ENCODE results near the gene MRPS7.
"Not testable (repeated sequence)": the region's sequence is repeated elsewhere in the genome, so short reads cannot be mapped to it uniquely, and the experiment has no call there.

Gene MRPS7

DNA sequence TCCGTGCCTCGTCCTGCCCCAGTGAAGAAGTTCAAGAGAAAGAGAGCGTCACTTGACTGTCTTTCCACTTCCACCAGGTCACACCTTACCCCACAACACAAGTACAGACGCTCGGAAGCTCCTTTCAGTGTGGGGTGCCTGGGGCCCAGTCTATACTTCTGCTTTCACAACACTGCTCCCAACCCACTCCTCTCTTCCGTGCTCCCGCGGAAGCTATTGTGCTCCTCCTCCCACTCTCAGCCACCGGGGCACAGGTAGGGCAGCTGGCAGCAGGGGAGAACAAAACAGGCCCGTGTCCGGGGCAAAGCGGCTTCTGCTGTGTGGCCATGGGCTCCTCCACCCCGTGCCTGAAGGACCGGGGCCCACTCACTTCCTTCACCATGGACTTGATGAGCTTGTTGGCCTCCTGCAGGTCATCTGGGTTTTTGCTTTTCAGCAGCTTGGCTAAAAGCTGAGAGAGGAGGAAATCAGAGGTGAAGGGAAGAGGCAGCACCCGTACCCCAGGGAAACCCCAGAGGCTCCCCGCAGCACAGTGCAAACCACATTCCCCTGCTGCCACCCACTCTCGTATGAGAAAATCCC, 19.1 kb upstream of the MRPS7 start:
- no peak for TF ChIP-seq Cebpa-rat (IDR thresholded peaks at IDR 0.05)
- Histone ChIP-seq H3K27ac (peak overlapping the region; percentile 78; the same call in 1 of the 2 replicates), H3K36me3 (peaks cover 91% of the 10 kb centered on the region), H3K4me2 (no peak overlapping the region), H4K20me1 (peaks cover 53% of the 10 kb centered on the region), H3K4me1 (peaks cover 63% of the 10 kb centered on the region), H3K27me3 (no peaks in the 10 kb centered on the region), H3K9ac (no peak overlapping the region), H3K9me3 (no peaks in the 10 kb centered on the region), H3K4me3 (no peak overlapping the region)

GRCh38 chr17:75244133-75244866, 17.4 kb upstream of the MRPS7 start:
- peak overlapping the region; percentile 86 for H3K4me2 ChIP-seq
- peaks cover 78% of the 10 kb centered on the region for H3K36me3 ChIP-seq
- peak overlapping the region; percentile 78 for H3K27ac ChIP-seq
- H4K20me1 ChIP-seq = peaks cover 51% of the 10 kb centered on the region
- H3K4me1 ChIP-seq = peaks cover 59% of the 10 kb centered on the region
- H3K27me3 ChIP-seq = no peaks in the 10 kb centered on the region
- peak; percentile 68; the same call in 1 of the 2 replicates for TF ChIP-seq Cebpa-rat (IDR thresholded peaks at IDR 0.05)
- 0 out of 2 replicates have a peak overlapping the region, but pooled peaks have one; percentile 24 for H3K4me3 ChIP-seq
- peak overlapping the region; percentile 68 for H3K9ac ChIP-seq
- H3K9me3 ChIP-seq = no peaks in the 10 kb centered on the region

GRCh38 chr17:75245011-75245410, 16.7 kb upstream of the MRPS7 start:
- Histone ChIP-seq H3K4me2 (peak overlapping the region; percentile 86), H3K9ac (peak overlapping the region; percentile 68), H3K27ac (peak overlapping the region; percentile 78), H3K27me3 (no peaks in the 10 kb centered on the region), H3K36me3 (peaks cover 71% of the 10 kb centered on the region), H3K4me1 (peaks cover 66% of the 10 kb centered on the region), H4K20me1 (peaks cover 53% of the 10 kb centered on the region), H3K4me3 (peak overlapping the region; percentile 24; the same call in 1 of the 2 replicates), H3K9me3 (no peaks in the 10 kb centered on the region)
- no peak for TF ChIP-seq Cebpa-rat (IDR thresholded peaks at IDR 0.05)

GRCh38 chr17:75246404-75246803, 15.3 kb upstream of the MRPS7 start:
- H3K4me3 ChIP-seq = no peak overlapping the region
- peaks cover 69% of the 10 kb centered on the region for H3K4me1 ChIP-seq
- peaks cover 57% of the 10 kb centered on the region for H3K36me3 ChIP-seq
- H4K20me1 ChIP-seq = peaks cover 67% of the 10 kb centered on the region
- H3K27me3 ChIP-seq = no peaks in the 10 kb centered on the region
- peak overlapping the region; percentile 86; the same call in 1 of the 2 replicates for H3K4me2 ChIP-seq
- peak overlapping the region; percentile 68; the same call in 1 of the 2 replicates for H3K9ac ChIP-seq
- H3K27ac ChIP-seq = peak overlapping the region; percentile 78
- no peak for TF ChIP-seq Cebpa-rat (IDR thresholded peaks at IDR 0.05)
- no peaks in the 10 kb centered on the region for H3K9me3 ChIP-seq

GRCh38 chr17:75249564-75249963, 12.1 kb upstream of the MRPS7 start:
- peak overlapping the region; percentile 85 for H3K4me2 ChIP-seq
- H3K27me3 ChIP-seq = no peaks in the 10 kb centered on the region
- peaks cover 78% of the 10 kb centered on the region for H4K20me1 ChIP-seq
- H3K9ac ChIP-seq = peak overlapping the region; percentile 69
- H3K27ac ChIP-seq = peak overlapping the region; percentile 61
- no peak overlapping the region for H3K4me3 ChIP-seq
- no peak for TF ChIP-seq Cebpa-rat (IDR thresholded peaks at IDR 0.05)
- peaks cover 59% of the 10 kb centered on the region for H3K4me1 ChIP-seq
- H3K36me3 ChIP-seq = peaks cover 30% of the 10 kb centered on the region
- no peaks in the 10 kb centered on the region for H3K9me3 ChIP-seq

DNA sequence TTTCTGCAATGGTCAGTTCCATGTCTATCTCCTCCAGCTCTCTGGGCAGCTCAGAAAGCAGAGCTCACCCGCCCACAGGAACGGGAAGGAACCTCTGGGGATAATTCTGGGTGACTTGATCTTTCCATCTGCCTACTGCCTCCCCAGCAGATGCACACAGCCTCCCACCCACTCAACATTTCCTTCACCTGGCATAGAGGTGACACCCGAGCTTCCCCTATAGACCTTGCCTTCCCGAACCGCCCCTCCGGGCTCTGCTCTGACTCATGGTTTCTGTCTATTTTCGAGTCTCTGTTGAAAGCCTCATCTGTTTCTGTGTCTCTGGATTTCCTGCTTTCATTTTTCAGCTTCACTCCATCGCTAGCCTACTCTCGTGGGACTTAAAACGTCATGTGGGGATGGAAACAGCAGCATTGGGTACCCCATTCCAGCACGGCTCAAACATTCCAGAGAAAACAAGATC, 11.6 kb upstream of the MRPS7 start:
- peak overlapping the region; percentile 69 for H3K9ac ChIP-seq
- H4K20me1 ChIP-seq = peaks cover 80% of the 10 kb centered on the region
- no peak overlapping the region for H3K4me3 ChIP-seq
- H3K4me2 ChIP-seq = peak overlapping the region; percentile 85
- peaks cover 55% of the 10 kb centered on the region for H3K4me1 ChIP-seq
- H3K9me3 ChIP-seq = no peaks in the 10 kb centered on the region
- H3K27me3 ChIP-seq = no peaks in the 10 kb centered on the region
- H3K36me3 ChIP-seq = peaks cover 27% of the 10 kb centered on the region
- TF ChIP-seq Cebpa-rat (IDR thresholded peaks at IDR 0.05) = no peak
- H3K27ac ChIP-seq = peak overlapping the region; percentile 61

- H3K27me3 ChIP-seq = no peaks in the 10 kb centered on the region
- no peak overlapping the region; the same call in 1 of the 2 replicates for H3K9ac ChIP-seq
- peaks cover 7% of the 10 kb centered on the region for H3K36me3 ChIP-seq
- no peaks in the 10 kb centered on the region for H3K9me3 ChIP-seq
- peak overlapping the region; percentile 85 for H3K4me2 ChIP-seq
- TF ChIP-seq Cebpa-rat (IDR thresholded peaks at IDR 0.05) = no peak
- H4K20me1 ChIP-seq = peaks cover 71% of the 10 kb centered on the region
- H3K4me3 ChIP-seq = no peak overlapping the region
- peaks cover 38% of the 10 kb centered on the region for H3K4me1 ChIP-seq
- no peak overlapping the region; the same call in 1 of the 2 replicates for H3K27ac ChIP-seq
Measured at GRCh38 chr17:75252039-75252816, 9.5 kb upstream of the MRPS7 start.

- H3K27me3 ChIP-seq, H3K4me3 ChIP-seq, H3K27ac ChIP-seq, H3K9ac ChIP-seq, H3K36me3 ChIP-seq, H3K4me2 ChIP-seq, H3K9me3 ChIP-seq: not testable (repeated sequence)
- peaks cover 67% of the 10 kb centered on the region for H4K20me1 ChIP-seq
- H3K4me1 ChIP-seq = peaks cover 29% of the 10 kb centered on the region
Measured at GRCh38 chr17:75255954-75256698, 5.6 kb upstream of the MRPS7 start.

DNA sequence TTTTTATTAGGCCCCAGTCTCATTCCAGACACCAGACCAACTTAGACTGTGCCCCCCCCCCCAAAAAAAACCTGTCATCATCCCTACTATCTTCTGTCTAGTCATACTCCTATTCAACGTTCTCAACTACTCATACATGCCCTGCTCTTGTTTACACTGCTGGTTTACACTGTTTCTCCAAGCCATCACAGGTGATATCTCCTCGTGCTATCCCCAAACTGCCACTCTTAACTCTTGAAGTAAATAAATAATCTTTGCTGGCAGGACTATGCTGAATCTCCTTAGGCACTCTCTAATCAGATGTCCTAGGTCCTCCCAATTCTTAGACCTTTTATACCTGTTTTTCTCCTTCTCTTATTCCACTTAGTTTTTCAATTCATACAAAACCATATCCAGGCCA, 4.5 kb upstream of the MRPS7 start:
- H3K4me3 ChIP-seq, H3K4me2 ChIP-seq, H3K9me3 ChIP-seq, H3K27me3 ChIP-seq, H3K9ac ChIP-seq, H3K27ac ChIP-seq, H3K36me3 ChIP-seq: not testable (repeated sequence)
- H4K20me1 ChIP-seq = peaks cover 56% of the 10 kb centered on the region
- H3K4me1 ChIP-seq = peaks cover 19% of the 10 kb centered on the region

Data from BLaER1 (cell line).